GM12864 (cell line): ENCODE data around the gene LPP.

Experiments
- DNase-seq: peaks from one replicate; pipeline ENCODE4 v3.0.0-alpha.2; 2011; ENCODE audit warnings: low read depth
- H3K4me3 ChIP-seq: 2 replicates; pipeline ENCODE4 v1.5.1; 2011; ENCODE audit warnings: mild to moderate bottlenecking, low read depth, low read length, control low read depth
- CTCF ChIP-seq: IDR thresholded peaks from 2 replicates; pipeline ENCODE4 v1.5.1; 2011; ENCODE audit warnings: low read depth, mild to moderate bottlenecking, moderate library complexity, low read length, control low read depth, inconsistent platforms; ENCODE audit errors: missing control alignments

The LPP gene

GRCh38 chr3:188113756-188114155 is 40.2 kb upstream of the LPP start:
- H3K4me3 ChIP-seq, result no peak overlapping the region
- TF ChIP-seq CTCF, result no peak
- DNase-seq, result no peak

- no peak for TF ChIP-seq CTCF
- no peak overlapping the region for H3K4me3 ChIP-seq
These were observed 34.1 kb upstream of the LPP start for GRCh38 chr3:188119846-188120245.

GRCh38 chr3:188122571-188123169 is 31.3 kb upstream of the LPP start:
- no peak for DNase-seq
- no peak overlapping the region for H3K4me3 ChIP-seq
- no peak for TF ChIP-seq CTCF

More at GRCh38 chr3:188119846-188120245, 34.1 kb upstream of the LPP start:
- no peak for DNase-seq

GRCh38 chr3:188123170-188123905 is 30.6 kb upstream of the LPP start:
- no peak overlapping the region for H3K4me3 ChIP-seq
- no peak for TF ChIP-seq CTCF
- no peak for DNase-seq

- TF ChIP-seq CTCF, result no peak
- H3K4me3 ChIP-seq, result no peak overlapping the region
- no peak for DNase-seq
These were observed 29.8 kb upstream of the LPP start for GRCh38 chr3:188124184-188124583.

GRCh38 chr3:188125076-188125475 is 28.9 kb upstream of the LPP start:
- TF ChIP-seq CTCF, result no peak

GRCh38 chr3:188126276-188126675 is 27.7 kb upstream of the LPP start:
- TF ChIP-seq CTCF, result no peak
- no peak for DNase-seq
- H3K4me3 ChIP-seq, result no peak overlapping the region

More at GRCh38 chr3:188125076-188125475, 28.9 kb upstream of the LPP start:
- no peak overlapping the region for H3K4me3 ChIP-seq
- DNase-seq, result no peak
